ENCODE measurements around the gene SDC4. TPM values are rescaled to one million over a fixed set of nuclear protein-coding genes. Genes with fewer than 3 reads are reported as not detected.

Gene SDC4
- total RNA-seq, 2 donors from 2014 or later = 70.9 to 146 TPM

- Histone ChIP-seq H3K27ac (no peak overlapping the region), H3K27me3 (no peaks in the 10 kb centered on the region), H3K9me3 (no peaks in the 10 kb centered on the region), H3K36me3 (no peaks in the 10 kb centered on the region), H3K9ac (ENCODE audit: low read depth in 2 of 2, low read length in 2 of 2) (no peak overlapping the region), H3K4me3 (no peak overlapping the region), H3K4me1 (no peaks in the 10 kb centered on the region)
- no peak for DNase-seq
- TF ChIP-seq CTCF (IDR thresholded peaks at IDR 0.05) = no peak
- intact Hi-C loops (cut with DNase I) = no loop called here
Observed at GRCh38 chr20:45283551-45284057, 64.6 kb downstream of the SDC4 start.

GRCh38 chr20:45282700-45283550 lies 65.3 kb downstream of the SDC4 start:
- Histone ChIP-seq H3K36me3 (no peaks in the 10 kb centered on the region), H3K27me3 (no peaks in the 10 kb centered on the region), H3K4me3 (no peak overlapping the region), H3K27ac (no peak overlapping the region), H3K9ac (ENCODE audit: low read depth in 2 of 2, low read length in 2 of 2) (no peak overlapping the region), H3K4me1 (no peaks in the 10 kb centered on the region), H3K9me3 (no peaks in the 10 kb centered on the region)
- no peak for TF ChIP-seq CTCF (IDR thresholded peaks at IDR 0.05)
- DNase-seq = no peak
- intact Hi-C loops (cut with DNase I) = no loop called here

GRCh38 chr20:45279992-45280391 lies 68.2 kb downstream of the SDC4 start:
- no peak for DNase-seq
- Histone ChIP-seq H3K36me3 (no peaks in the 10 kb centered on the region), H3K9me3 (no peaks in the 10 kb centered on the region), H3K4me3 (no peak overlapping the region), H3K27ac (no peak overlapping the region), H3K9ac (ENCODE audit: low read depth in 2 of 2, low read length in 2 of 2) (no peak overlapping the region), H3K27me3 (no peaks in the 10 kb centered on the region), H3K4me1 (no peaks in the 10 kb centered on the region)
- intact Hi-C loops (cut with DNase I) = no loop called here
- TF ChIP-seq CTCF (IDR thresholded peaks at IDR 0.05) = no peak

GRCh38 chr20:45275338-45275737 lies 72.9 kb downstream of the SDC4 start:
- Histone ChIP-seq H3K36me3 (no peaks in the 10 kb centered on the region), H3K9me3 (no peaks in the 10 kb centered on the region), H3K27ac (no peak overlapping the region), H3K27me3 (no peaks in the 10 kb centered on the region), H3K9ac (ENCODE audit: low read depth in 2 of 2, low read length in 2 of 2) (no peak overlapping the region), H3K4me1 (no peaks in the 10 kb centered on the region), H3K4me3 (no peak overlapping the region)
- intact Hi-C loops (cut with DNase I) = no loop called here
- DNase-seq = no peak
- no peak for TF ChIP-seq CTCF (IDR thresholded peaks at IDR 0.05)

Other genes starting within 250 kb of the SDC4 start
- gene KCNS1, start 247.3 kb downstream of the SDC4 start, total RNA-seq = under 1 TPM in 1 of 2 donors, not detected in 1; 0.17 TPM
- not detected for gene WFDC5, start 233.2 kb downstream of the SDC4 start, total RNA-seq
- gene WFDC12, start 224.0 kb downstream of the SDC4 start, total RNA-seq = not detected
- gene PI3, start 173.5 kb downstream of the SDC4 start, total RNA-seq = 100 to 1,000 TPM in 1 of 2 donors, 10 to 100 TPM in 1; 93.4 to 262 TPM
- 1 to 10 TPM in 1 of 2 donors, under 1 TPM in 1; 0.42 to 1.0 TPM for gene SEMG1, start 141.4 kb downstream of the SDC4 start, total RNA-seq
- gene SEMG2, start 127.1 kb downstream of the SDC4 start, total RNA-seq = not detected
- 100 to 1,000 TPM; 109 to 113 TPM for gene SLPI, start 93.9 kb downstream of the SDC4 start, total RNA-seq
- gene RBPJL, start 41.6 kb downstream of the SDC4 start, total RNA-seq = under 1 TPM in 1 of 2 donors, not detected in 1; 0.74 TPM
- gene MATN4, start 40.1 kb downstream of the SDC4 start, total RNA-seq = under 1 TPM in 1 of 2 donors, not detected in 1; 0.47 TPM
- gene SYS1, start 14.7 kb upstream of the SDC4 start, total RNA-seq = 10 to 100 TPM; 24.4 to 27.7 TPM
- gene TP53TG5, start 29.9 kb upstream of the SDC4 start, total RNA-seq = 1 to 10 TPM in 1 of 2 donors, under 1 TPM in 1; 0.40 to 1.0 TPM
- 100 to 1,000 TPM; 109 to 131 TPM for gene DBNDD2, start 59.9 kb upstream of the SDC4 start, total RNA-seq
- gene PIGT, start 67.7 kb upstream of the SDC4 start, total RNA-seq = 100 to 1,000 TPM; 129 to 140 TPM
- gene WFDC2, start 121.3 kb upstream of the SDC4 start, total RNA-seq = 100 to 1,000 TPM; 117 to 285 TPM
- not detected for gene SPINT3, start 167.2 kb upstream of the SDC4 start, total RNA-seq
- not detected for gene WFDC6, start 191.1 kb upstream of the SDC4 start, total RNA-seq
- not detected for gene EPPIN, start 199.0 kb upstream of the SDC4 start, total RNA-seq
- not detected for gene WFDC8, start 230.9 kb upstream of the SDC4 start, total RNA-seq

Measured in colonic mucosa (tissue), 4 donors.